H54 (cell line): ENCODE measurements around the gene RNF20.

Source experiments
- DNase-seq: peaks from one replicate; pipeline ENCODE4 v3.0.0; 2011; ENCODE audit warnings: low spot score, mixed read lengths; ENCODE audit not compliant: insufficient read length
- FAIRE-seq: peaks from 3 replicates; lab custom pipeline; 2011; peaks lifted over from hg19 to GRCh38; lab: Jason Lieb, UNC
- POLR2A ChIP-seq: IDR thresholded peaks from 2 replicates; pipeline ENCODE4 v1.6.1; 2011; ENCODE audit warnings: low read depth, mild to moderate bottlenecking, low read length

RNF20 gene

GRCh38 chr9:101587332-101588043 is 53.8 kb downstream of the RNF20 start:
- FAIRE-seq (no peak), DNase-seq (no peak)
- no peak for TF ChIP-seq POLR2A

- FAIRE-seq (peak; percentile 50), DNase-seq (peak; percentile 24)
These were observed 56.4 kb downstream of the RNF20 start for GRCh38 chr9:101590074-101590473.

GRCh38 chr9:101590901-101591300 is 57.2 kb downstream of the RNF20 start:
- no peak for TF ChIP-seq POLR2A
- FAIRE-seq (no peak), DNase-seq (no peak)

- no peak for FAIRE-seq
- DNase-seq = no peak
- TF ChIP-seq POLR2A = no peak
These were observed 58.3 kb downstream of the RNF20 start for GRCh38 chr9:101591787-101592446.

- TF ChIP-seq POLR2A = no peak
- no peak for DNase-seq
- no peak for FAIRE-seq
These were observed 59.1 kb downstream of the RNF20 start for GRCh38 chr9:101592788-101593187.

GRCh38 chr9:101593345-101593744 is 59.7 kb downstream of the RNF20 start:
- FAIRE-seq (no peak), DNase-seq (no peak)
- no peak for TF ChIP-seq POLR2A

- TF ChIP-seq POLR2A = no peak
- DNase-seq = no peak
- FAIRE-seq = no peak
These were observed 61.1 kb downstream of the RNF20 start, which contains the start of gene PPP3R2 for GRCh38 chr9:101594796-101595195. Gene PPP3R2 (minus strand): TSS chr9:101594969. CDS start chr9:101594921, 48 bp downstream.

GRCh38 chr9:101601904-101602765 is 68.5 kb downstream of the RNF20 start:
- peak; percentile 90 for FAIRE-seq
- TF ChIP-seq POLR2A = no peak

GRCh38 chr9:101604296-101604695 is 70.6 kb downstream of the RNF20 start:
- no peak for TF ChIP-seq POLR2A
- FAIRE-seq (no peak), DNase-seq (no peak)

More at GRCh38 chr9:101601904-101602765, 68.5 kb downstream of the RNF20 start:
- peak; percentile 57 for DNase-seq

- no peak for FAIRE-seq
- TF ChIP-seq POLR2A = no peak
These were observed 71.9 kb downstream of the RNF20 start for GRCh38 chr9:101605547-101605946.

More at GRCh38 chr9:101605547-101605946, 71.9 kb downstream of the RNF20 start:
- no peak for DNase-seq
